H1 (cell line): ENCODE measurements around the gene MANSC4. TPM values are rescaled to one million over a fixed set of nuclear protein-coding genes. Genes with fewer than 3 reads are reported as not detected.

ENCODE experiments used
- BACH1 ChIP-seq: IDR thresholded peaks from 2 replicates; pipeline ENCODE4 v1.6.1; 2012; ENCODE audit warnings: low read length, improper control_type of control experiment
- HDAC6 ChIP-seq: IDR thresholded peaks from one replicate; pipeline ENCODE4 v1.7.1; 2012; ENCODE audit warnings: low read depth, mild to moderate bottlenecking, inconsistent platforms, low read length, moderate library complexity
- KDM5A ChIP-seq: fragments of 200-600 bp; IDR thresholded peaks from 2 replicates; pipeline ENCODE4 v1.7.1; 2012; ENCODE audit warnings: mild to moderate bottlenecking, low read length, inconsistent platforms, mixed read lengths
- MAX ChIP-seq: IDR thresholded peaks from 2 replicates; pipeline ENCODE4 v1.6.1; 2012; ENCODE audit warnings: inconsistent platforms
- PHF8 ChIP-seq: fragments of 200-600 bp; sonication (generic); conservative IDR thresholded peaks from 2 replicates; pipeline ENCODE4 v1.7.1; 2012; ENCODE audit warnings: low read depth, mild to moderate bottlenecking, inconsistent platforms, low read length, moderate library complexity
- SP1 ChIP-seq: IDR thresholded peaks from 2 replicates; pipeline ENCODE4 v1.6.1; 2011; ENCODE audit warnings: low read depth, low read length
- SP2 ChIP-seq: IDR thresholded peaks from 2 replicates; pipeline ENCODE4 v1.6.1; 2012; ENCODE audit warnings: mild to moderate bottlenecking, low read length, inconsistent platforms
- polyA plus RNA-seq, 7 experiments: library from polyadenylated mRNA; depleted of rRNA in 3 of 7; stranded (reverse) in 5 of 7; unstranded in 2 of 7; fragments of >200 nt in 5 of 7; fragments of 200-250 nt in 2 of 7; gene quantifications; 1 replicate in 5 of 7; 2 replicates in 1 of 7; 4 replicates in 1 of 7; pipeline versions ENCODE4 v1.2.1 to v1.2.3, GENCODE V29; 2011 to 2013; ENCODE audit warnings: missing spikeins in 2 of 7, mixed read lengths in 2 of 7
- total RNA-seq: library from RNA; stranded (reverse); fragmentation: NEBNext Ultra II Directional; extraction: Animal tissue kit (Norgen Biotek cat#: 25700); gene quantifications from 2 replicates; pipeline ENCODE4 v1.2.1, GENCODE V29; 2021

Gene MANSC4
- total and polyA plus RNA-seq, 2 of the 8 experiments (the other 6 are each of a cell fraction or from before 2014, with no cell fraction given), result not detected

- no peak for TF ChIP-seq HDAC6
- no peak for TF ChIP-seq SP2
- TF ChIP-seq KDM5A, result no peak
- no peak for TF ChIP-seq PHF8
- no peak for TF ChIP-seq MAX
- no peak for TF ChIP-seq SP1
- TF ChIP-seq BACH1, result no peak
- TF ChIP-seq, all 59 proteins: peak for 0
Observed at GRCh38 chr12:27797301-27798025, 17.4 kb upstream of the MANSC4 start (continued).
